Muscle of arm (tissue), 14 donors: ENCODE data around the gene TSC2. TPM values are rescaled to one million over a fixed set of nuclear protein-coding genes. Genes with fewer than 3 reads are reported as not detected.

Experiments used
- DNase-seq: peaks from one replicate; pipeline ENCODE4 v3.0.0-alpha.2; 2013
- long read RNA-seq, 11 donors: transcript quantifications; one replicate each; lab custom pipeline, GENCODE V29; 2026
- polyA plus RNA-seq, 12 donors: library from polyadenylated mRNA; unstranded; fragments of 120-200 nt; gene quantifications; one replicate each; pipeline ENCODE4 v1.2.1, GENCODE V29; 2013; ENCODE audit not compliant: insufficient read length in 12 of 12

Gene TSC2
- polyA plus RNA-seq: 1,000 to 10,000 TPM in 1 of 12 donors, 100 to 1,000 TPM in 1, 10 to 100 TPM in 10; 62.0 to 1,357 (median 75.2) TPM
- long read RNA-seq, donor 1, full-length matches to known transcripts: 4 of 4 reads
- long read RNA-seq, donor 1, partial matches to known transcripts: 0 of 4 reads
- long read RNA-seq, donor 1, other reads (novel, unspliced or antisense): 0 of 4 reads
- long read RNA-seq, donor 2, full-length matches to known transcripts: 3 of 3 reads
- long read RNA-seq, donor 2, partial matches to known transcripts: 0 of 3 reads
- long read RNA-seq, donor 2, other reads (novel, unspliced or antisense): 0 of 3 reads
- long read RNA-seq, donor 3, partial matches to known transcripts: 0 of 2 reads
- long read RNA-seq, donor 3, other reads (novel, unspliced or antisense): 0 of 2 reads
- long read RNA-seq, donor 4, partial matches to known transcripts: 0 of 1 reads
- long read RNA-seq, donor 4, other reads (novel, unspliced or antisense): 0 of 1 reads
- long read RNA-seq, donor 5, partial matches to known transcripts: 72 of 79 reads
- long read RNA-seq, donor 5, other reads (novel, unspliced or antisense): 6 of 79 reads
- long read RNA-seq, donor 6, partial matches to known transcripts: 0 of 3 reads
- long read RNA-seq, donor 6, other reads (novel, unspliced or antisense): 0 of 3 reads
- long read RNA-seq, donor 7, partial matches to known transcripts: 0 of 1 reads
- long read RNA-seq, donor 7, other reads (novel, unspliced or antisense): 0 of 1 reads
- long read RNA-seq, donor 8, full-length matches to known transcripts: 4 of 4 reads
- long read RNA-seq, donor 8, partial matches to known transcripts: 0 of 4 reads
- long read RNA-seq, donor 8, other reads (novel, unspliced or antisense): 0 of 4 reads
- long read RNA-seq, donor 9, partial matches to known transcripts: 0 of 2 reads
- long read RNA-seq, donor 9, other reads (novel, unspliced or antisense): 0 of 2 reads
- long read RNA-seq, donor 10, full-length matches to known transcripts: 1 of 1 reads
- long read RNA-seq, donor 10, partial matches to known transcripts: 0 of 1 reads
- long read RNA-seq, donor 10, other reads (novel, unspliced or antisense): 0 of 1 reads
- long read RNA-seq, donor 11, partial matches to known transcripts: 10 of 14 reads
- long read RNA-seq, donor 11, other reads (novel, unspliced or antisense): 0 of 14 reads

DNA sequence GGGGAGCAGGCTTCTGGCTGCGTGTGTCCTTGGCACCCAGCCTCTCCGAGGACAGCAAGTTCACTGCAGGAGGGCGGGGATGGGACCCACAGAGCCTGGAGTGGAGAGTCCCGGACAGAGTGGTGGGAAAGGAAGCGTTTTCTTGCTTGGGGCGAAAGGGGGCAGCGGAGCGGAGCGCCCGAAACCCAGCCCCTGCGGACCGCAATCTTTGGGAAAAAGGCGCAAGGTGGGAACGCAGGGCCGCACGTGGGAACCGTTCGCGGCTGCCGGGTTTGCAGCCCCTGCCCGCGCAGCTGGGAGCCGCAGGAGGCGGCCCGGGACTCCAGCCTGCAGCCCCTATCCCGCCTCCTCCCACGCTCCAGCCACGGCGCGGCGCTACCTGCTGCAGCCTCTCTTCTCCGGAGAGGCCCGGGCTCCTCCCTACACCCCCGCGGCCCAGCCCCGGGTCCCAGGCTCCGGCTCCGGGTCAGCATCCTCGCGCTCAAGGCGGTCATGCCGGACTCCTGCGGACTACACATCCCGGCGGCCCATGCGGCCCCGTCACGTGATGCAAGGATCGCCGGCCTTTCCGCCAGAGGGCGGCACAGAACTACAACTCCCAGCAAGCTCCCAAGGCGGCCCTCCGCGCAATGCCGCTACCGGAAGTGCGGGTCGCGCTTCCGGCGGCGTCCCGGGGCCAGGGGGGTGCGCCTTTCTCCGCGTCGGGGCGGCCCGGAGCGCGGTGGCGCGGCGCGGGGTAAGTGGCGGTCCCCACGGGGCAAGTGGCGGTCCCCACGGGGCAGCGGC lies at the start of gene TSC2, which contains the start of gene NTHL1:
TSC2 (plus strand) TSS at position 656 of the 786 bp plus-strand sequence. CDS start 631 bp downstream, outside the sequence.
NTHL1 (minus strand) TSS at position 505 of the 786 bp plus-strand sequence; CDS start at position 494, 11 bp downstream.
- DNase-seq: peak; percentile 97

DNA sequence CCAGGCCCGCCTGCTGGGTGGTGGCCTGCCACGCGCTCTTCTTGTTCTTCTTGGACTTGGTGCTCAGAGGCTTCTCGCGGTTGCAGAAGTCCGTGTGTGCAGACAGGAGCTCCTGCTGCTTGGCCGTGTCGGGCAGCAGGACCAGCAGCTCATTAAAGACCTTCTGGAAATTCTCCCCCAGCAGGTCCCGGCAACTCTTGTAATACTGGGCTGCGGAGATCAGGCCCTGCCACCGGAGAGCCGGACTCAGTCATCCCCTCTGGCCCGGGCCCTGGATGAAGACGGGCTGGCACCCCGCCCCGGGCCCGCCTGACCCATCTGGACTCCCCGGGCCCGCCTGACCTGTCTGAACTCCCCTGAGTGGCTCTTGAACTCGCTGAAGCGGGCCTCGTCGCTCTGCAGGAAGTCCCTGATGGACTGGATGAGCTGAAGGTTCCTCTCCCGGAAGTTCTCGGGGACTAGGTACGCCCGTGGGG lies 49.4 kb upstream of the TSC2 start:
- no peak for DNase-seq

- DNase-seq: no peak
These were observed 48.7 kb upstream of the TSC2 start for GRCh38 chr16:1998852-1999801.

DNA sequence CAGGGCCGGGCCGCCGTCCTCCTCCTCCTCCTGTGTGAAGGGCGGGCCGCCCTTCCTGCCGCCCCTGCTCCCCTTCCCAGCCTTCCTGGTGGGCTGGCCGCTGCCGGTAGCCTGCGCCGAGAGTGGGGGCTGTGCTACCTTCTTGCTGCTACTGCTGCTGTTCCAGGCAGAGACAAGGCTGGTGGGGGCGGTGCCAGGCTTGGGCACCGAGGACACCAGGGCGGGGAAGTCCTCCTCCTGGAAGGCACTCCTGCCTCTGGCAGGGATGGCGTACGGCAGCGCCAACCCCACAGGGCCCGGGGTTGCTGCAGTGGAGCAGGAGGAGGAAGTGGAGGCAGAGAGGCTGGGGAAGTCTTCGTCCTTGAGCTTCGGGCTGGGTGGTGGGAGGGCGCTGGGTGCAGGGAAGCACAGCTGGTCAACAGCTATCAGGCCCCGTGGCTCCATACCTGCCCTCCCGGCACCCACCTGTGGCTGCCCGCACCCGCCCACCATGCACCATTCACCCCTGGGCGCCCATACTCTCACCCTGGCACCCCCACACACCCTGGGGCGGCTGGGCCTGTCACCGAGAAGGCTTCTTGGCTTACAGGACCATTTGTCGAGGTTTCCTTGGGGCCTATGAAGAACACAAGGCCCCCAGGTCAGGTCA lies 47.8 kb upstream of the TSC2 start:
- DNase-seq: no peak

DNA sequence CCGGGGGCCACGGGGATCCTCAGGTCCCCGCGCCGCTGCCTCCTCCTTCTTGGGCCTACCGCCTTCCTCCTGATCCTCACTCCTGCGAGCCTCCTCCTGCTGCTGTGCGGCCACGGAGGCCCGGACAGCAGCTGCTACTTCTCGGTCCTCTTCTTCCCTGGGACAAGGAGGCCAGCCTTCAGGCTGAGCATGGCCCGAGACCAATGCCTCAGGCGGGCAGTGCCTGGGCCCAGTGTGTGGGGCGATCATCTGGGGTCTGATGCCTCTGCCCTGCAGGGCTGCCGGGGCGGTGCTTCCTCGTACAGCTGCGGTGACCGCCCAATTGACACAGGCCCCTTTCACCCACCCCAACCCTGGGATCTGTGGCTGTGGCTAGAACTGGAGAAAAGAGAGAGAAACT lies 46.8 kb upstream of the TSC2 start:
- no peak for DNase-seq

GRCh38 chr16:2001456-2002355 lies 46.1 kb upstream of the TSC2 start:
- DNase-seq: no peak

DNA sequence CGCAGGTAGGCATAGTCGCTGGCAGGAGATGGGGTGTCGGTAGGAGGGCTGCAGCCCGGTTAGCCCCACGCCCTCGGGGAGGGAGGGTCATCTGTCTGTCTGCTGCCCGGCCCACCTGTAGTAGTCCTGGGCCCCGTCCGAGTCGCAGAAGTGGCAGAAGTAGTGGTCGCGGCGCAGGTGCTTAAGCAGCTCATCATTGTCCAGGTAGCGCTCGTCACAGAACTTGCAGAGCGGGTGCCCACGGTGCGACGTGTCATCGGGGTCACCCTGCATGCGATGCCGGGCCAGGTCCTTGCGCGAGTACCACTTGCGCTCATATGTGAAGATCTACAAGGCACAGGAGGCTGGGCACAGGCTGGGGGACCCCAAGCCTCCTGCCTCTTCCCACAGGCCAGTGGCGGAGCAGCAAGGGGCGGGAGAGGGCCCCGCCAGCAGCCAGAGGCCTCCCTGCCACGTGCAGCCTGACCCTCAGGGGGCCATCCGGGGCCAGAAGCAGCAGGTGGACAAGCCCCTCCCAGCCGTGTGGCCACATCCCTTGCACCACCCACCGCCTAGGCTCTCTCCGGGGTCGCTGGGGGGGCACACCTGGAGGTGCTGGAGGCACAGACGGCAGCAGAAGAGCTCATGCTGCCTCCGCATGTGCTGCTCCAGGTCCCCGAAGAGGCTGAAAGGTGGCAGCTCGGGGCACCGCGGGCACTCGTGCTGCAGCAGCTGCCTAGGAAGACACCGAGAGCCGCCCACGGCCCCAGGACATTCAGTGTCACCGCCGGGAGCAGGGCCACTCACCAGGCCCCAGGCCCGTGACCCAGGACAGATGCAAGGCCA lies 45.2 kb upstream of the TSC2 start:
- DNase-seq: no peak

GRCh38 chr16:2003231-2003826 lies 44.5 kb upstream of the TSC2 start:
- DNase-seq: no peak

DNA sequence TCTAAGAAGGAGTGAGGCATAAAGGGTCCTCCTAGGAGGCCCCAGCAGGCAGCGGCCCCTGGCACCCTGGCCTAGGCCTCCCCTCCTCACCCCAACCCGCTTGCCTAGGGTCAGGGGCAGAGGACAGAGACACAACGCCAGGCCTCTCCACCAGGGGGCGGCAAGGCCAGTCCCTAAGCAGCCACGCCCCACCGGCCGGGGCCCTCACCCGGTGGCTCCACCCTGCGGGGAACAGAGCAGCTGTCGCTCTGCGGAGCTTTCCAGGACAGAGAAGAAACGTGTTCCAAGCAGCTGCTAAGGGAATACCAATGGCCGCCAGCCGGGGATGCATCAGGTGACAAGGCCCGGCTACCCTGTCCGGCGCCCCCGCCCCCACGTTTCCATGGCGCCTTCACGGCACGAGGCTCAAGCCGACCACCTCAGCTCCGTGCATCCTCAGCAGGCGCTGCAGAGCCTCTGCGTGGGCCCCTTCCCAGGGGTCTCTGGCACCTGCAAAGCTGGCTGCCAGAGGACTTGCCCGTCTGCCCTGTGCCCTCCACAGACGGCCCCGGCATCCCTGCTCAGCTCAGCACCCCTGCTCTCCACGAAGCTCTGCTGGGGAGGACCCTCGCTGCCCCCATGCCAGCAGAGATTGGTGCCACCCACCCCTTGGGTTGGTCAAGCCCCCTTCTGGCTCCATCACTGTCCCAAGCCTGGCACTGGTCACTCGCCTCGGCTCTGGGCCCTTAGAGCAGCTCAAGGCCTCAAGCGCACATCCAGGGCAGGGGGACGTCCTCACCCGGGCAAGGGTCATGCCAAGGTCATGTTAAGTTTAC lies 43.8 kb upstream of the TSC2 start:
- peak; percentile 84 for DNase-seq

- no peak for DNase-seq
These were observed 42.8 kb upstream of the TSC2 start for GRCh38 chr16:2004795-2005517.

DNA sequence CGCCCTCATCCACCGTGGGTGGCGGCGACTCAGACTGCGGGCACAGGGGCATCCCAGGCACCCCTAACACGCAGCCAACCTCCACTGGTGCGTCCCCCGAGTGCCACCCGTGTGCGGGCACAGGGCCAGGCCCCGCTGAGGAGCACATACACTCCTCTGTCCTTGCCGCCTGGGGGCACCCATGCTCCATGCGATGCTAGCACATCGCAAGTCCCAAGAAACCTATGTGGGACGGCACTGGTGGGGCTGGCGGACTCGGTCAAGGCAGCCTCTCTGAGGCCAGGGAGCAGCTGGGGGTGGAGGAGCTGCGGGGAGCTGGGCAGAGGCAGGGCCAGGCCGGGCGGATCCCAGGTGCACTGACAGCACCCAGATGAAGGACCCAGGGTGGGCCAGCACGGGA lies 42.1 kb upstream of the TSC2 start:
- no peak for DNase-seq

- no peak for DNase-seq
These were observed 41.5 kb upstream of the TSC2 start for GRCh38 chr16:2006317-2006716.

- no peak for DNase-seq
These were observed 40.5 kb upstream of the TSC2 start for GRCh38 chr16:2007081-2007836.

DNA sequence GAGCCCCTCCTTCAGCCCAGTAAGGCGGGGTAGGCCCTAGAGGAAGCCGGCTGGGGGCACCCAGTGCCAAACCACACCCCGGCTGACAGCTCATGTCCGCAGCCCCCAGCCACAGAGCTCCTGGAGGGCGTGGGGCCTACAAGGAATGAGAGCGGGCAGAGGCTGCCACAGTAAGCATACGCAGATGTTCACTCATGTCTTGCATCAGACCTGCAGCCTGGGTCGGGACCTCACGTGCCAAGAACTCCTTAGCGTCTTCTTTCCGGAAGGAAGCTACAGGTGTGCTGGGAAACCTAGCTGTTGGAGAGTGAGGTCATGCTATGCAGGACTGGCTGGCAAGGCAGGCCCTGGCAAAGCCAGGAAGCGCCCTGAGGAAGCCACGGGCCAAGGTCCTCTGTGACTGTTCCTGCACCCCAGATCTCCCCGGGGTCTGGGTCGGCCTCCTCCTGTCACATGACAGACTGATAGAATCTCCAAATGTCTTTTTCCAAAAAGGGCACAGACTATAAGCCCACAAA lies 39.7 kb upstream of the TSC2 start:
- no peak for DNase-seq
